ENCODE results near the gene VPS37B. TPM values are rescaled to one million over a fixed set of nuclear protein-coding genes. Genes with fewer than 3 reads are reported as not detected.

VPS37B gene
- total and polyA plus RNA-seq, 2 donors (not counting 1 experiment from before 2014, with no cell fraction given): 66.7 to 88.1 TPM

DNA sequence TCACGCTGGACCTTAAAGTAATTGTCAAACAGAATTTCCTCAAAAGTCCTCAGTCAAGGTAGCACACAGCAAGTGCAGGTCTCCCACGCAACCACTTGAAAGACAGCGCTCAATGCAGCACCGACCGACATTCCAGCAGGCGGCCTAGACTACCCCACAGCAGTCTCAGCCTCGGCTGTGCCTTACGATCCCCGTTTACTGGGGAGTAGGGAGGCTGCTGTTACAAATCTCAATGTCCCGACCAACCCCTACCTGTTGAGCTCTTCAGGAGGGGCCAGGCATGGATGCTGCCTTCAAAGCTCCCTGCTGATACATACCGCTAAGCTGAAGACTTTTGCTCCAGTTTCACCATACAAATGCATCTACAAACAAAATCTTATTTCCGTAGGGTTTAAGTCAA lies 21.8 kb downstream of the VPS37B start:
- H3K4me2 ChIP-seq (replicated peaks; ENCODE audit: low read depth, low read length, poor library complexity, severe bottlenecking): peak overlapping the region; percentile 94
- H3K36me3 ChIP-seq (replicated peaks in 1 of 2; ENCODE audit: control extremely low read depth in 1 of 2, control insufficient read depth in 1 of 2, extremely low read depth in 1 of 2, insufficient read depth in 2 of 2, low read length in 1 of 2): peaks cover 1 to 23% of the 10 kb centered on the region in 2 experiments
- no peak overlapping the region for H3K9ac ChIP-seq (ENCODE audit: low read length)
- no peak for DNase-seq
- H3K27me3 ChIP-seq (replicated peaks in 1 of 4; ENCODE audit: control extremely low read depth in 1 of 4, control insufficient read depth in 3 of 4, insufficient read depth in 4 of 4, low read length in 3 of 4): no peaks in the 10 kb centered on the region
- TF ChIP-seq EZH2 (IDR thresholded peaks at IDR 0.05; ENCODE audit: borderline replicate concordance, insufficient read depth, low read depth, low read length, poor library complexity, severe bottlenecking): no peak
- TF ChIP-seq CTCF (IDR thresholded peaks at IDR 0.05): no peak
- Mint-ChIP-seq H3K9me3 (ENCODE audit: insufficient read depth) (no peaks in the 10 kb centered on the region), H3K27me3 (no peaks in the 10 kb centered on the region), H3K4me3 (peak overlapping the region; percentile 86), H3K27ac (peak overlapping the region; percentile 68), H3K4me1 (peaks cover 95% of the 10 kb centered on the region)
- ChIA-PET CTCF (interaction anchor here (0.6 to 0.9 kb wide), 4 partner anchors 14 to 363 kb away, joined by 3 read pairs; no protein-coding TSS in a partner anchor), POLR2A (no interaction called here)
- no peak overlapping the region for H2AFZ ChIP-seq (ENCODE audit: insufficient read depth, low read depth, low read length, poor library complexity, severe bottlenecking)
- WGBS (ENCODE audit: insufficient coverage): 94% methylated on average over 9 of the region's 12 CpGs
- no peak overlapping the region for H3K4me3 ChIP-seq (ENCODE audit: control extremely low read depth in 1 of 5, extremely low read depth in 1 of 5, insufficient read depth in 1 of 5, low read depth in 2 of 5, low read length in 4 of 5)
- no peaks in the 10 kb centered on the region for H3K9me3 ChIP-seq (ENCODE audit: control extremely low read depth in 1 of 3, control insufficient read depth in 2 of 3, insufficient read depth in 1 of 3, low read length in 2 of 3)
- H3K79me2 ChIP-seq (ENCODE audit: control insufficient read depth, insufficient read depth, low read length): peaks cover 91% of the 10 kb centered on the region
- no peak overlapping the region for H3K27ac ChIP-seq (ENCODE audit: low read length in 2 of 2)
- H4K20me1 ChIP-seq (ENCODE audit: control insufficient read depth, insufficient read depth, low read length, poor library complexity, severe bottlenecking): peaks cover 28% of the 10 kb centered on the region
- ATAC-seq (ENCODE audit: low read depth): no peak
- intact Hi-C loops (cut with micrococcal nuclease): no loop called here
- H3K4me1 ChIP-seq (ENCODE audit: control insufficient read depth in 2 of 2, insufficient read depth in 2 of 2, low read length in 2 of 2): peaks cover 98 to 100% of the 10 kb centered on the region in 2 donors

DNA sequence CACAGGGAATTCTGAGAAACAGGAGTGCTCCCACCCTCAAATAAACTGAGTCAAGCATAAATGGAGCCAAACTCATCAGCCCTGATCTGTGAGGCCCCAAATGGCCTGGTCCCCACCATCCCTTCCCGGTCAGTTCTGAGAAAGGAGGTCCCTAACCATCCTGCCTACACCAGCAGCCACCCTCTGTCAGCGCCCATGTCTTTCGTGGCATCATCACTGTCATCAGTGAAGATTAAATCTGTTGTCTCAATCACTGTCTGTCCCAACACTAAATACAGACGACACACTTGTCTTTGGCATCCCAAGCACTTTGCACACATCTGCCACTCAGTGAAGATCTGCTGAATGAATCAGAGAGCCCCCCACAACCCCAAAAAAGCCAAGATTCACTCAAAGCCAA lies 22.4 kb downstream of the VPS37B start:
- H3K9ac ChIP-seq (ENCODE audit: low read length): no peak overlapping the region
- H4K20me1 ChIP-seq (ENCODE audit: control insufficient read depth, insufficient read depth, low read length, poor library complexity, severe bottlenecking): peaks cover 27% of the 10 kb centered on the region
- 100% methylated on average over 3 of the region's 4 CpGs for WGBS (ENCODE audit: insufficient coverage)
- H3K27ac ChIP-seq (ENCODE audit: low read length in 2 of 2): peak overlapping the region in 1 of 2 donors; percentile 80
- POLR2A ChIA-PET: interaction anchor here (1.1 kb wide), 1 partner anchor 15 kb away, joined by 3 read pairs; no protein-coding TSS in a partner anchor
- peaks cover 90% of the 10 kb centered on the region for H3K79me2 ChIP-seq (ENCODE audit: control insufficient read depth, insufficient read depth, low read length)
- H3K4me1 Mint-ChIP-seq: peaks cover 95% of the 10 kb centered on the region
- ATAC-seq (ENCODE audit: low read depth) (no peak), DNase-seq (no peak)
- no peaks in the 10 kb centered on the region for H3K9me3 ChIP-seq (ENCODE audit: control extremely low read depth in 1 of 3, control insufficient read depth in 2 of 3, insufficient read depth in 1 of 3, low read length in 2 of 3)
- no peak overlapping the region for H3K4me3 ChIP-seq (ENCODE audit: control extremely low read depth in 1 of 5, extremely low read depth in 1 of 5, insufficient read depth in 1 of 5, low read depth in 2 of 5, low read length in 4 of 5)
- H3K4me2 ChIP-seq (replicated peaks; ENCODE audit: low read depth, low read length, poor library complexity, severe bottlenecking): peak overlapping the region; percentile 94
- H3K36me3 ChIP-seq (replicated peaks in 1 of 2; ENCODE audit: control extremely low read depth in 1 of 2, control insufficient read depth in 1 of 2, extremely low read depth in 1 of 2, insufficient read depth in 2 of 2, low read length in 1 of 2): peaks cover 3 to 25% of the 10 kb centered on the region in 2 experiments
- H3K27me3 ChIP-seq (replicated peaks in 1 of 4; ENCODE audit: control extremely low read depth in 1 of 4, control insufficient read depth in 3 of 4, insufficient read depth in 4 of 4, low read length in 3 of 4): no peaks in the 10 kb centered on the region
- intact Hi-C loops (cut with micrococcal nuclease): no loop called here
- TF ChIP-seq EZH2 (IDR thresholded peaks at IDR 0.05; ENCODE audit: borderline replicate concordance, insufficient read depth, low read depth, low read length, poor library complexity, severe bottlenecking) (no peak), CTCF (IDR thresholded peaks at IDR 0.05) (no peak)
- no peaks in the 10 kb centered on the region for H3K27me3 Mint-ChIP-seq
- peak overlapping the region; percentile 86 for H3K4me3 Mint-ChIP-seq
- H3K4me1 ChIP-seq (ENCODE audit: control insufficient read depth in 2 of 2, insufficient read depth in 2 of 2, low read length in 2 of 2): peaks cover 98 to 100% of the 10 kb centered on the region in 2 donors
- CTCF ChIA-PET: interaction anchor here (0.6 to 19.2 kb wide), 5 partner anchors 9 to 80 kb away, joined by 3 to 388 read pairs (median 44); no protein-coding TSS in a partner anchor
- H3K27ac Mint-ChIP-seq: peak overlapping the region; percentile 95
- H3K9me3 Mint-ChIP-seq (ENCODE audit: insufficient read depth): no peaks in the 10 kb centered on the region
- no peak overlapping the region for H2AFZ ChIP-seq (ENCODE audit: insufficient read depth, low read depth, low read length, poor library complexity, severe bottlenecking)

All from B cell (primary cell).